Fibroblast of pulmonary artery (primary cell): ENCODE results near the gene PARPBP.
"Not testable (repeated sequence)": the region's sequence is repeated elsewhere in the genome, so short reads cannot be mapped to it uniquely, and the experiment has no call there.

Experiments used
- DNase-seq: peaks from one replicate; pipeline ENCODE4 v3.0.0-alpha.2; 2010; ENCODE audit warnings: low read depth
- H3K4me3 ChIP-seq: replicated peaks from 2 replicates; pipeline ENCODE4 v1.5.1; 2011; ENCODE audit warnings: low read depth, mild to moderate bottlenecking, control low read depth, low read length, moderate library complexity
- CTCF ChIP-seq: IDR thresholded peaks from 2 replicates; pipeline ENCODE4 v1.5.1; 2011; ENCODE audit warnings: mild to moderate bottlenecking, control low read depth, low read length, inconsistent platforms; ENCODE audit errors: missing control alignments

The PARPBP gene

GRCh38 chr12:102120886-102121285, 903 bp downstream of the PARPBP start:
- peak overlapping the region; percentile 83 for H3K4me3 ChIP-seq
- DNase-seq = peak; percentile 28
- TF ChIP-seq CTCF = no peak

GRCh38 chr12:102121328-102121727, 1.3 kb downstream of the PARPBP start:
- H3K4me3 ChIP-seq = peak overlapping the region; percentile 83
- DNase-seq = not testable (repeated sequence)

- DNase-seq, H3K4me3 ChIP-seq: not testable (repeated sequence)
Observed at GRCh38 chr12:102130720-102131119, 10.7 kb downstream of the PARPBP start.

GRCh38 chr12:102131442-102131841, 11.5 kb downstream of the PARPBP start:
- not testable (repeated sequence) for DNase-seq, H3K4me3 ChIP-seq

- H3K4me3 ChIP-seq, DNase-seq: not testable (repeated sequence)
Observed at GRCh38 chr12:102137619-102138018, 17.6 kb downstream of the PARPBP start.

GRCh38 chr12:102142866-102143373, 22.9 kb downstream of the PARPBP start:
- DNase-seq, H3K4me3 ChIP-seq: not testable (repeated sequence)

GRCh38 chr12:102144221-102144620, 24.2 kb downstream of the PARPBP start:
- no peak for TF ChIP-seq CTCF
- no peak for DNase-seq
- no peak overlapping the region for H3K4me3 ChIP-seq

GRCh38 chr12:102147062-102147587, 27.1 kb downstream of the PARPBP start:
- DNase-seq, H3K4me3 ChIP-seq: not testable (repeated sequence)

GRCh38 chr12:102155206-102155605, 35.2 kb downstream of the PARPBP start:
- not testable (repeated sequence) for H3K4me3 ChIP-seq, DNase-seq

GRCh38 chr12:102163383-102163782, 43.4 kb downstream of the PARPBP start:
- TF ChIP-seq CTCF = no peak

GRCh38 chr12:102167821-102168604, 48.0 kb downstream of the PARPBP start:
- peak; percentile 25 for DNase-seq
- no peak for TF ChIP-seq CTCF
- H3K4me3 ChIP-seq = no peak overlapping the region

More at GRCh38 chr12:102163383-102163782, 43.4 kb downstream of the PARPBP start:
- H3K4me3 ChIP-seq = no peak overlapping the region
- no peak for DNase-seq
